ENCODE measurements around the gene PCLO.

DNA sequence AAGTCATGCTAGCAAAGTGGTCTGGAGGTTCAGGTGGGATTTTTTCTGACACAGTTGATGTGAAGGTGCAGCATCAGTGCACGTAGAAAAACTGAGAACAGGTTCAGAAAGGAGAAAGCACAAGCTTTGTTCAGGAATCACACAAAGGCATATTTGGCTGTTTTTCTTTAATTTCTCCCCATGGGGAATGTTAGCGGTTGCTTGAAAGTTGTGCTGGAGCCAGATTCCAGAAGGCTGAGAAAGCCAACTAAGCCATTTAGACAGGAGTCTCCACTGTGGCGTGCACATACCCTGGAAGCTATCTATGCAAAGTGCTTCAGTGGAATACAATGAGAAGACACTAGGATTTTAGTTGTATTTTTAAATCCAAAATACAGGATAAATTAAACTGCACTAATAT is 201.4 kb downstream of the PCLO start:
- TF ChIP-seq, protein P1, sequence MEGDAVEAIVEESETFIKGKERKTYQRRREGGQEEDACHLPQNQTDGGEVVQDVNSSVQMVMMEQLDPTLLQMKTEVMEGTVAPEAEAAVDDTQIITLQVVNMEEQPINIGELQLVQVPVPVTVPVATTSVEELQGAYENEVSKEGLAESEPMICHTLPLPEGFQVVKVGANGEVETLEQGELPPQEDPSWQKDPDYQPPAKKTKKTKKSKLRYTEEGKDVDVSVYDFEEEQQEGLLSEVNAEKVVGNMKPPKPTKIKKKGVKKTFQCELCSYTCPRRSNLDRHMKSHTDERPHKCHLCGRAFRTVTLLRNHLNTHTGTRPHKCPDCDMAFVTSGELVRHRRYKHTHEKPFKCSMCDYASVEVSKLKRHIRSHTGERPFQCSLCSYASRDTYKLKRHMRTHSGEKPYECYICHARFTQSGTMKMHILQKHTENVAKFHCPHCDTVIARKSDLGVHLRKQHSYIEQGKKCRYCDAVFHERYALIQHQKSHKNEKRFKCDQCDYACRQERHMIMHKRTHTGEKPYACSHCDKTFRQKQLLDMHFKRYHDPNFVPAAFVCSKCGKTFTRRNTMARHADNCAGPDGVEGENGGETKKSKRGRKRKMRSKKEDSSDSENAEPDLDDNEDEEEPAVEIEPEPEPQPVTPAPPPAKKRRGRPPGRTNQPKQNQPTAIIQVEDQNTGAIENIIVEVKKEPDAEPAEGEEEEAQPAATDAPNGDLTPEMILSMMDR (IDR thresholded peaks at IDR 0.05): no peak
- TF ChIP-seq POLR2A (IDR thresholded peaks at IDR 0.05): no peak
- TF ChIP-seq EP300 (IDR thresholded peaks at IDR 0.05): no peak
